HG02981 (cell line): ENCODE data around the gene ZC3H13.

ENCODE experiments used
- ATAC-seq: cut with Tn5 transposase; IDR thresholded peaks from one replicate; pipeline ENCODE4 v1.9.1; 2021; ENCODE audit warnings: mild to moderate bottlenecking, moderate library complexity; ENCODE audit not compliant: unreplicated experiment

The ZC3H13 gene, protein sequence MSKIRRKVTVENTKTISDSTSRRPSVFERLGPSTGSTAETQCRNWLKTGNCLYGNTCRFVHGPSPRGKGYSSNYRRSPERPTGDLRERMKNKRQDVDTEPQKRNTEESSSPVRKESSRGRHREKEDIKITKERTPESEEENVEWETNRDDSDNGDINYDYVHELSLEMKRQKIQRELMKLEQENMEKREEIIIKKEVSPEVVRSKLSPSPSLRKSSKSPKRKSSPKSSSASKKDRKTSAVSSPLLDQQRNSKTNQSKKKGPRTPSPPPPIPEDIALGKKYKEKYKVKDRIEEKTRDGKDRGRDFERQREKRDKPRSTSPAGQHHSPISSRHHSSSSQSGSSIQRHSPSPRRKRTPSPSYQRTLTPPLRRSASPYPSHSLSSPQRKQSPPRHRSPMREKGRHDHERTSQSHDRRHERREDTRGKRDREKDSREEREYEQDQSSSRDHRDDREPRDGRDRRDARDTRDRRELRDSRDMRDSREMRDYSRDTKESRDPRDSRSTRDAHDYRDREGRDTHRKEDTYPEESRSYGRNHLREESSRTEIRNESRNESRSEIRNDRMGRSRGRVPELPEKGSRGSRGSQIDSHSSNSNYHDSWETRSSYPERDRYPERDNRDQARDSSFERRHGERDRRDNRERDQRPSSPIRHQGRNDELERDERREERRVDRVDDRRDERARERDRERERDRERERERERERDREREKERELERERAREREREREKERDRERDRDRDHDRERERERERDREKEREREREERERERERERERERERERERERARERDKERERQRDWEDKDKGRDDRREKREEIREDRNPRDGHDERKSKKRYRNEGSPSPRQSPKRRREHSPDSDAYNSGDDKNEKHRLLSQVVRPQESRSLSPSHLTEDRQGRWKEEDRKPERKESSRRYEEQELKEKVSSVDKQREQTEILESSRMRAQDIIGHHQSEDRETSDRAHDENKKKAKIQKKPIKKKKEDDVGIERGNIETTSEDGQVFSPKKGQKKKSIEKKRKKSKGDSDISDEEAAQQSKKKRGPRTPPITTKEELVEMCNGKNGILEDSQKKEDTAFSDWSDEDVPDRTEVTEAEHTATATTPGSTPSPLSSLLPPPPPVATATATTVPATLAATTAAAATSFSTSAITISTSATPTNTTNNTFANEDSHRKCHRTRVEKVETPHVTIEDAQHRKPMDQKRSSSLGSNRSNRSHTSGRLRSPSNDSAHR (N-terminal part only)

DNA sequence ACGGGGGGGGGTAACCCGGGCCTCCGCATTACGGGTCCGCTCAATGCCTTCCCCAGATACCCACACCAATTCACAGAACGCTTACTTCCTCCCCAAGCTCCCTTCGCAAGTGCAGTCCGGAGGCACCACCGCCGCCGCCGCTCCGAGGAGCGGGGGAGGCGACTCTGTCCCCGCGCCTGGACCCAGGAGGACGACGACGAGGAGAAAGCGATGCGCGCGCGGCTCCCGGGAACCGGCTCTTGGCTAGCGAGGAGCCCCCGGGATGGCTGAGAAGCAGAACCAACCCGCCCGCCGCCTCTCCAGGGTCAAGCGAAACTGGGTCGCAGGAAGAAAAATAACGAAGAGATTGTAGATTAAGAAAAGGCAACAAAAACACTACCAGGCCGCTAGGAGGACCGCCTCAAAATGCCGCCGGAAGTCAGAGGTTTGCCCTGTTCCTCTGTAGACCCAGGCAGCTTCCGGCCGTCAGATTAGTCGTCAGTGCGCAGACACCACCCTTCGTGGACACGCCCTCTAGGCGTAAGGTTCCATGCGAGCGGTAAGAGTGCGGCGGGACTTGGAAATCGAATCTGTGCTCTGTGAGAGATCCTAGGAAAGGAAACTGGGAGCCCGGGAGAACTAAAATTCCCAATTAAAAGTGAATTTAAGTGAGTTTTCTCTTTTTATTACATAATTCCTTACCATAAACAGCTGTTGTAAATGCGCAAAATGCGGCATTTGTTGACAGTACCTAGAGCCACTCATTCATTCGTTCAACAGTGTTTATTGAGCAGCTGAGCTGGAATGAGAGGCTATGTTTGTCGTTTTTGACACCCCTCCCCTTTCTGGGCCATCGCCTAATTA lies at the start of gene ZC3H13:
Gene ZC3H13 (minus strand): TSS at position 428 of the 843 bp plus-strand sequence. CDS start 7,239 bp downstream, outside the sequence.
- ATAC-seq: peak; percentile 100

DNA sequence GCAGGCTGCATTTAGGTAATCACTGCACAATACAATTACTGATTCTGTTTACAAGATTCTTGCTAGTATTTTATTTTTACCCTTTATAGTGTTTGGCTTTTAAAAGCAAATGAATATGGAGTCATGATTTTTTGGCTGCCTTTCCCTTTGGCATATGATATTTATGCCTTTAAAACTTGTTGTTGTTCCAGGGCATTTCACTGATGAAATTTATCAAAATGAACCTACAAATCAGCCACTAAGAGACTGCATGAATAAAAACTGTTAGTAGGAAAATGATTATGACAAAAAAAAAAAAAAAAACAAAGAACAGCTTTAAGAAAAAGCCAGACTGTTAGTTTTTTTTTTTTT lies 49.7 kb upstream of the ZC3H13 start:
- no peak for ATAC-seq

DNA sequence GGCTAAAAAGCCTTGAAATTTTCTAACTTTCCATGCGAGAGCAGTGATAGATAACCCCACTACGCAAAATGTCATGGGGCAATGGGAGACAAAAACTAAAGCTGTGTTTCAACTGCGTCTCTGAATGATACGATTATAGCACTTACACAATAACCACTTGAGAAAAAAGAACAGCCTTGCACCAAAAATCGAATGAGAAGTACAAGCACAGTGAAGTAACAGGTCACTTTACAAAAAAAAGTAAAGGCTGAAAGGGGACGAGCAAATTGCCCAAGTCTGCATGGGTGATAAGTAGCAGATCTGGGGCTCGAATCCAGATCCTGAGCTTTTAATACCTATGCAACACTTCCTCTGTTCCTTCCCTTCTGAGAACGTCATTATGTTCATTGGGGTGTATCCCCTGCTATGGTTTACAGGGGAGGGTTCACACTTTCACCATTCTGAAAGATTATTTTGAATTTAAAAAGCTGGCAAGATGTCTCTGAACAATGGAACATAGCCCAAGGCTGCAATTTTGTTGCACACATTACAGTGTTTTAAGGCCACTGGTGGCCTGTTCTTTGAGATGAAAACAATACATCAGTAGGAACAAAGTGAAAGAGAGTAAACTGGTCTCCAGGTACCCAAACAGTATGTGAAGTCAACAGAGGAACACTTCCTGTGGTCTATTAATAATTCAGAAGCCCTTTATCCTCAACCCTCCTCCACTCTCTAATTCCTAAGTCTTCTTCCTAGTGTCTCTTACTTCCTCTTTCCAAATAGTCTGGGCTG lies 49.1 kb upstream of the ZC3H13 start:
- ATAC-seq: peak; percentile 54

DNA sequence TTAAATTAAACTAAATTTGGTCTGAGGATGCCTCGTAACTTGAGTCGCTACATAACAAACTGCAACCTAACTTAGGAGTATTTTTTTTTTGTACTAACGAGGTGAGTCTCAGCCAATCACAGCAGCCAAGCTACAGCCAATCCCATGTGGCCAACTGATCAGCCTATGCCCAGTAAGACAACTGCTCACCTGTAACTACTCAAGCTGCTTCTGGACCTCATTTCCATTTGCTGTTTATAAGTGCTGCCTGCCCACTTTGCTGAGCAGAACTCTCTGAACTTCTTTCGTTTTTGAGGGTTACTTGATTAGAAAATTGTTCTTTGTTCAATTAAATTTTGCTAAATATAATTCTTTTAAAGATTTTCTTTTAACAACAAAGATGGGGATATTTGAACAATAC lies 48.5 kb upstream of the ZC3H13 start:
- ATAC-seq: no peak

DNA sequence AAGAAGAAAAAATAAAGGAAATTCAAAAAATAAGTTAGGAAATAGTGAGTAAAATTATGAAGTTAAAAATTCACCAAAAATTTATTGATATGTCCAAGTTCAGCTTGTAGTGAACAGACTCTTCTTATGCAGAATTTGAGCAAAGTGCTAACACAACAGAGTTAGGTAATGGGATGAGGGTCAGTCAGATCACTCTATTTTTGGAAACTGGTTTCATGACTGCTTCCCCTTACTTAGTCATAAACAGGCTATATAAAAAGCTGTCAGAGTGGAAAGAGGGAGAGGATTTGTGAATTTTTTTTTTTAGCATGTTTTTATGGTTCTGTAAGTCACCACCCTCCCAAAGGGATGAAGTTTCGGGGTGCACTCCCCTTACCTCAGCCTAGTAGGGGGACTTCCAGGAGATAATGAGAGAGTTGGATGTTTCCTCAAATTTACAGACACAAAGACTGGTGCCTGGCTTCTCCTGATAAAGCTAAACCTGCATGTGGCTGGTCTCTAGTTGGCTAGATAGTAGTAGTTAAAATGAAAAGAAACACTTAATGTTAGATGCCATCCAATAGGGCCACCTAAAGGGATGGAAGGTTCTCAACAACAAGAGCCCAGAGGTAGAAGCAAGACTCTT lies 47.8 kb upstream of the ZC3H13 start:
- no peak for ATAC-seq

DNA sequence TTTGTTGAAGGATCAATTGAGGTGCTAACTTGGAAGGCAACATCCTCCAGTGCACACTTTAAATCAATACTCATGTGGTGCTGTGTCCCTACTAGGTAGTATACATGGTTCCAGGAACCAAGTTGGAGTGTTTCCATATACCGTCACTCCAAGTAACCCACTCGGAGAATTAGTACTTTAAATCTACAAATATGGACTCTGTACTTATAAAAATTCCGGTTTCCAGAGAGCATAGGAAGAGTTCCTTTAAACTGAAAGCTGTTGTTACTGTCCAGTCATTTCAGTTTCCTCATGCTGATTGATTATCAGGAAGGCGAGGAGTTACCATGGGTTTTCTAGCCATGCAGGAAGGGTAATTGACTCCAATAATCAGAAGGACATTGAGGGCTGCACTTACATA lies 45.1 kb upstream of the ZC3H13 start:
- ATAC-seq: no peak

DNA sequence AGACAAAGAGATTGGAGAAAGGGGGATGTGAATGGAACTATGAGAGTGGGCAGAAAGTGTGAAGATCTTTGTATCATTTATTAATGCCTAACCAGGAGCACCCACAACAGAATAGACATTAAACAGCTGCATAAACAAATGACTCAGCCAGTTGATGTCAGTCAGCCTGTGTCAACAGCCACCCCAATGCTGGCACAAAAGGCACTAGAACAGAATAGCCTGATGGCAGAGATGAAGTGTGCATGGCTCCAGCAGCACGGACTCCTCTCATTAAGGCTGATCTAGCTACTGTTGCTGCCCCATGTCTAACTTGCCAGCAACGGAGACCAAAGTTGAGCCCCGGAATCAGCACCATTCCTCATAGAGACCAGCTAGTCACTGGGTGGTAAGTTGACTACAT lies 44.5 kb upstream of the ZC3H13 start:
- ATAC-seq: no peak

DNA sequence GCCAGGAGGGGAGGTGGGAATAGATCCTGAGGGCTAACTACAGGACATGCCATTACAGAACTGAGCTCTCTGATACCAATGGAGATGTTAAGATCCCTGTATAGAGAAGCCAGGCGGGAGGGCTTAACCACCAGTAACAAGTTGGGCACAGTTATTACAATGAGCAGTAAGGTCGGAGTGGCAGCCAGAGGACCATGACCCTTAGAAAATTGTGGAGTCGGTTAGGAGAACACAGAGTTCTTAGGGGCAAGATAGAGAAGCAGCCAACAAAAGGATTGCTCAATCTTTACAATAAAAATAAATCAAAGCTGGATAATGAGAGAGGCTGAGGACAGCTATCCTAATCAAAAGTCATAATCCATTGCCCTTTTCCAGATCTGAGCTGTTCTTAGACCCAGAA lies 41.9 kb upstream of the ZC3H13 start:
- ATAC-seq: no peak

DNA sequence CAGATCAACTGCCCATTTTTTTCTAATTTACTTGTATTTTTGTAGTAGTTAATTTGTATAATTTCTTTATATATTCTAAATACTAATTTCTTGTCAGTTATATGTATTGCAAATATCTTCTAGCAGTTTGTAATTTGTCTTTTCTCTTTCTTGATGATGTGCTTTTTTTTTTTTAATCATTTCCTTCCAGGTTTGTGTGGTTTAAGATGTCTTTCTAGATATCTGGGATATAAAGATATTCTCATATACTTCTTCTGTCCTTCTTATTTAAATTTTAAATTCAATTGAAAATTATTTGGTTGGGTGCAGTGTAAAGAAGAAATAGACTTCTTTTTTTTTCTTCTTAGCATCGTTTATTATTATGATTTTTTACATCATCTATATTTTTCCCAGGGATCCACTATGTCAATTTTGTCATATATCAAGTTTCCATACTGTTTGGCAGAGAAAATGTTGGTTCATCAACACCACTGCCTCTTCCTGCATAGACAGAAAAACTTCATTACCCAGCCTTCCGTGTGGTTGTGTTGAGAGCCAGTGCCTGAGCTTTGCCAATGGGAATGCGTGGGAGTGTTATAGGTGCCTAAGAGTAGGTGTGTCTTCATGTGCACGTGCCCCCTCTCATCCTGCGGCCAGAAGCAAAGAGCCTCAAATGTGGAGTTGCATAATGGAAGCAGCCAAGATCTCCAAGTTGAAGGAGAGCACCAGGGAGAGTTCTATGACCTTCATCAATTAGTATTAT lies 36.4 kb upstream of the ZC3H13 start:
- ATAC-seq: no peak

DNA sequence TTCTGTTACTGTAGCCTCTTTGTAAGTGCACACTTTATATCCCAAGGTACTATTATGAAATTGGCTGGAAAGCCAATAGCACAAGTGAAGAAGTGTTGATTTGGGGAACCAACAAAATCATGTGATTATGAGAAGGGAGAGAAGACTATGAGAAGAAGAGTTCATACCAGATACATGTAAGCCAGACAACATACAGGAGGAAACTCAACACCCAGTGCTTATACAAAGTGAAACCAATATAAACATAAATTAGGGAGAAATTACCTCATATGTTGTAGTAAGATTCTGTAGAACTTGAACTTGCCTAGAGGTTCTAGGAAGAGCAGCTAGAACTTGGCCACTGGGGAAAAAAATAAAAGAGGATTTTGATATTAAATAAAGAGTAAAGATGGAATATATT lies 34.9 kb upstream of the ZC3H13 start:
- ATAC-seq: no peak

DNA sequence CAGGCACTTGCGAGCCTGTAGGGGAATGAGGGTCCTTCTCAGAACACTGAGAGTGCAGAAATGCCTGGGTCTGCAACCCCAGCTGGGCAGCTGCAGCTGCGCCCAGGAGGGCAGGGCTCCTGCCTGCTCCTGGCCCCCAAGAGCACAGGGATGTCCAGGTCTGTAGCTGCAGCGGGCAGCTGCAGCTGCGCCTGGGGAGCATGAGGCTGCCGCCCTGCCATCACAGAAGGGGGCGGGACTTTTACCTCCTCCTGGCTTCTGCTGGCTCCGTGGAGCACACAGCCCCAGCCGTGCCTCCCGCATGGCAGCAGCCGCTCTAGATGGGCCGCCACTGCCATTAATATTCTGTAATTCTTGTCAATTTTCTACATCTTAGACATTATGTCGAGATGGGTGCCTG lies 34.4 kb upstream of the ZC3H13 start:
- ATAC-seq: no peak

DNA sequence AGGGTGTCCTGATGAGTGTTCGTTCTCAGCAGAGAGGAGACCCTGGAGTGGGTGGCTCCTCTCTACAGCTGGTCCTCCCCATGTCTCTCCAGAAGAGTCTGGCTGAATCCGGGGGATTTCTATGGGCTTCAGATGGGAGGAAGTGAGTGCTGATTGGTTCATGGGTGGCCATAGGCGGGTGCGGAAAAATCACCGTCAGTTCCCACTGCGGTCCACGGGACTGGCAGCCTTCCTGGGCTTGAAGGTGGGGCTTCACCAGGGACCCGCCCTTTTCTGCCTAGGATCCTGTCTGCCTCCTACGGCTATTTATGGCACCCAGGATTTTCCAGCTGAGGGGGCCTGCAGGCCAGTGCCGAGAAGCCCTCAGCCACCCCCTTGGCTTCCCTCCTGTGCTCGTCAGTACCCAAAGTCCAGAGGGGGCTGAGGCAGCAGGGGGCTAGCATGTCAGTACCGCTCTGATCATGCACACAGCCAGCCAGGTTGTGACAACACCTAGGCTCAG lies 33.9 kb upstream of the ZC3H13 start:
- no peak for ATAC-seq

DNA sequence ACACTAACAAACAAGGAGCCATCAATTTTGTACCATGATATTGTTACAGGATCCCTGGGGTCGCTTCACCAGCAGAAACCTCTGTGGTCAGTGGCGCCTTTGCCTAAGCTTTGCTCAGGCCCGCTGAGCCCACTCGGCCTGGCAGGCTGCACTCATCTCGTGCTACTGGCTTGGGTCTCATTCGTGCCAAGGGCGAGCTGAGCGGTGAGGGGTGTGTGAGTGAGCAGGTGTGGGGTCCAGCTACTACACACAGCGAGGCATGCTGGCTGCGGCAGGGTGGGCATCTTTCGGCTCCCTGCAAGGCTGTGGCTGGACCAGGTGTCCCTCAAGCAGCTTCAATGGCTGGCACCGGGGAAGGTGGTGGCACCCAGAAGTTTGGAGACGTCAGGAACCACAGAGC lies 33.2 kb upstream of the ZC3H13 start:
- no peak for ATAC-seq

DNA sequence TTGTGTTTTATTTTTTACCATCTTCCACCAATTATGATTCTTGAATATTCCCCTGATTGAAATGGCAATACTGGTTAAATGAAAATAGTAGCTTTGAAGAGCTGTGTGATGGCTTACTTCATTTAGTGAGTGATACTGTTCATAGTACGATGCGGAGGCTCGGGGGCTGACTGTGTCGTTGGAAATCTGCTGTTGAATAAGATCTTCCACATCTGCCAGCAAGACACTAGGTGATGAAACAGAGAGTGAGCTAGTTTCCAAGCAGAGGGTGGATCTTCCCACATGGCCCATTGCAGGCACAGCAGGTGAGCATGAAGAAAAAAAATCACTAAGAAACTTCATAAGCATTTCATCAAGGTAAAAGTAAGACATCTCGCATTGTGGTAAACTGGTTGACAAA lies 29.8 kb upstream of the ZC3H13 start:
- ATAC-seq: no peak

DNA sequence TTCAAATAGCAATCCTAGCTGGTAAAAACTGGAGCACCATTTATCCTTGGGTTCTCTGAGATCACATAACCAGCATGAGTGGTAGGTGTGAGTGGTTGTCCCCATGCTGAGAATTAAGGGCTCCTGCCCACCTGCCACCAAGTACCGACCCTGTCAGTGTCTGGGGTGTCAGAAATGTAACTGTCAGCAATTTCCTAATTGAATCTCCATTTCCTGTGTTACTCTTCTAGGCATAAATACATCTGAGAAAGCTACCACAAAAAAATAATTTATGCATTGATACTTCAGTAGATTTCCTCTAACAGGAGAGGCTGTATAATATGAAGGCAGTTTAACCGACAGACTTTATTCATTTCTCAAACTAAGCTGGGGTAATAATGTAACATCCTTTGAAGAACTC lies 27.2 kb upstream of the ZC3H13 start:
- ATAC-seq: no peak

DNA sequence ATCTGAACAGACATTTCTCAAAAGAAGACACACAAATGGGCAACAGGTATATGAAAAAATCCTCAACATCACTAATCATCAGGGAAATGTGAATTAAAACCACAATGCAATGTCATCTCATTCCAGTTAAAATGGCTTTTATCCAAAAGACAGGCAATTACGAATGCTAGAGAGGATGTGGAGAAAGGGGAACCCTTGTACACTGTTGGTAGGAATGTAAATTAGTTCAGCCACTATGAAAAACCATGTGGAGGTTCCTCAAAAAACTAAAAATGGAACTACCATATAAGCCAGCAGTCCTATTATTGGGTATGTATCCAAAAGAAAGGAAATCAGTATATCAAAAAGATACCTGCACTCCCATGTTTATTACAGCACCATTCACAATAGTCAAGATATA lies 24.7 kb upstream of the ZC3H13 start:
- ATAC-seq: no peak

DNA sequence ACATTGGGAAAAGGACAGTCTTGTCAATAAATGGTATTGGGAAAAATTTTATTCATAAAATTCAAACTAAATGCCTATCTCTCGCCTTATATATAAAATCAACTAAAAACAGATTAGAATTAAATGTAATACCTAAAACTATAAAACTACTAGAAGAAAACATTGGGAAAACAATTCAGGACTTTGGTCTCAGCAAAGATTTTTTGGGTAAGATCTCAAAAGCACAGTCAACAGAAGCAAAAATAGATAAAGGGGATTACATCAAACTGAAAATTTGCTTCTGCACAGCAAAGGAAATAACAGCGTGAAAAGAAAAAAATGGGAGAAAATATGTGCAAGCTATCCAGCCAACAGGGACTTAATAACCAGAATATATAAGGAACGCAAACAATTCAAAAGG lies 24.3 kb upstream of the ZC3H13 start:
- no peak for ATAC-seq

DNA sequence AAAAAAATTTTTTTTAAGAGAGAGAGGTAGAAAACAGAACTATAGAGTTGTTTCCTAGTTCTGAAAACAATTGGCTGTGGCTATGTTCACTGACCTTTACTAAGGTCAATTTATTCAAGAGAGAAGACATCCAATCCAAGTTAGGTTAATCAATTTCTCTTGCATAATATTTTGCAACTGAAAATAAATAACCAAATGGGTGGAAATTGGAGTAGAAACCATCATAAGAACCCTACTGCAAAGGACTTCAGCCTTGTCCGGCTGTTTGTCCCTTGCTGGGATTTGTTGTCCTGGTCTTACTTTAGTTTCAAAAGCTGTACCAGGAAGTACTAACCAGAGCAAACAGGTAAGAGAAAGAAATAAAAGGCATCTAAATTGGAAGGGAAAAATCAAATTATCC lies 23.3 kb upstream of the ZC3H13 start:
- ATAC-seq: no peak
